NT2/D1 (cell line): Measurements from ENCODE around the gene FAM124A.

Source experiments
- SUZ12 ChIP-seq: IDR thresholded peaks from 2 replicates; pipeline ENCODE4 v1.6.1; 2011; ENCODE audit not compliant: insufficient read length, insufficient read depth; ENCODE audit errors: extremely low read depth
- YY1 ChIP-seq: IDR thresholded peaks from 2 replicates; pipeline ENCODE4 v1.6.1; 2011; ENCODE audit not compliant: insufficient read length, insufficient read depth
- ZNF274 ChIP-seq: IDR thresholded peaks from 2 replicates; pipeline ENCODE4 v1.6.1; 2011; ENCODE audit warnings: mild to moderate bottlenecking, low read depth, low read length

DNA sequence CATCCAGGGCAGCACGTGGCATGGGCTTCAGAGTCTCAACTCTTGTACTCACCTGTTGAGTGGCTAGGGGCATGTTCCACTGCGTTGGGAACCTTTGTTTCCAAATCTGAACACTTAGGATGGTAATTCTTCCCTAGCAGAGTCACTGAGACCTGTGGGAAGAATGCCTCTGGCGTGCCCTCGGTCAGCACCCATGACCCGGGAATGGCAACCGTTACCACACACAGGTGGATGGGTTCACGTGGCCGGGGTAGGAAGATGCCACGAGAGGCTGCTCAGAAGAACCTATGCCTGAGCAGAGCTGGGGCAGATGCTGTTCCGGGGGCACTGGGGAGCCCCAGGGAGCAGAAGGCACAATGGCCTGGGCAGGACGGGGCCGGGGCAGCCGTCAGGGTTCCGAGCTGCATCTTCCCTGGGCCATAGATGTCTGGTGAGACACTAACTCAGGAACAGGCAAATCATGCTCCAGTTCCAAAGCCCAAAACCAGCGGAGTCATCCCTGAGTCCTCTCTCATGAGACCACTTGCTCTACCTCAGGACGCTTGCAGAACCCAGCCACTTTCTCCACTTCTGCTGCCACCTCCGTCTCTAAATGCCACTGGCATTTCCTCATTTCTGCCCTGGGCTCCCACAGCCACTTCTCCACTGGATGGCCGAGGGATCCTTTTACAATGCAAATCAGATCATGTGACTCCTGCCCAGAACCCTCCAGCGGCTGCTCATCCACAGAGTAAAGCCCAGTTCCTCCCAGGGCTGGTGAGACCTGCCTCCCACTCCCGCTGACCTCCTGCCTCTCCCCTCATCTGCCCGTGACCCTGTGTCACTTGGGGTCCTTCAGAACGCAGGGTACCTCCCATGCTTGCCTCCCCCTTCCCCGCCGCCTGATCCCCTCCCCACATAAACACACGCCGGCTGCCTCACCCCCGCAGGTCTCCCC lies 36.7 kb downstream of the FAM124A start:
- TF ChIP-seq YY1 = no peak
- no peak for TF ChIP-seq ZNF274
- no peak for TF ChIP-seq SUZ12
